Common myeloid progenitor, CD34-positive (primary cell): Measurements from ENCODE around the gene ZSCAN18. TPM values are rescaled to one million over a fixed set of nuclear protein-coding genes. Genes with fewer than 3 reads are reported as not detected.
"Not testable (repeated sequence)": the region's sequence is repeated elsewhere in the genome, so short reads cannot be mapped to it uniquely, and the experiment has no call there.

Experiments
- CTCF ChIA-PET: fragments of 350-600 bp; sonication (Branson Sonifier 250); formaldehyde crosslinking; loops from one replicate; lab custom pipeline; 2021; ENCODE audit warnings: antibody characterized with exemption; lab: Charles Lee
- POLR2A ChIA-PET: fragments of 350-600 bp; sonication (Branson Sonifier 250); formaldehyde crosslinking; loops from one replicate; lab custom pipeline; 2021; ENCODE audit warnings: antibody characterized with exemption; lab: Charles Lee
- DNase-seq, 3 donors: peaks; one replicate each; pipeline versions ENCODE4 v3.0.0 to v3.0.0-alpha.2; 2013
- H3K27ac ChIP-seq, 2 experiments: 1 replicate in 1 of 2; 2 replicates in 1 of 2; pipeline ENCODE4 v1.7.0; 2013; ENCODE audit warnings: inconsistent platforms in 2 of 2, low read length in 2 of 2, mild to moderate bottlenecking in 2 of 2, low read depth in 1 of 2, moderate library complexity in 1 of 2; ENCODE audit not compliant: severe bottlenecking in 2 of 2, insufficient read depth in 1 of 2, poor library complexity in 1 of 2
- H3K27me3 ChIP-seq, 5 experiments: replicated peaks in 2 of 5; 1 replicate in 3 of 5; 2 replicates in 2 of 5; pipeline versions ENCODE4 v1.6.1 to v1.7.0; 2013; ENCODE audit warnings: low read length in 4 of 5, mild to moderate bottlenecking in 2 of 5, moderate library complexity in 2 of 5, inconsistent platforms in 1 of 5; ENCODE audit not compliant: insufficient read depth in 5 of 5, control insufficient read depth in 4 of 5
- H3K36me3 ChIP-seq, 4 experiments: 1 replicate in 2 of 4; 2 replicates in 2 of 4; pipeline versions ENCODE4 v1.6.1 to v1.7.0; 2013; ENCODE audit warnings: low read length in 3 of 4, control low read depth in 1 of 4, mild to moderate bottlenecking in 1 of 4; ENCODE audit not compliant: control insufficient read depth in 4 of 4, insufficient read depth in 4 of 4
- H3K4me1 ChIP-seq, 4 experiments: 1 replicate in 3 of 4; 2 replicates in 1 of 4; pipeline versions ENCODE4 v1.6.1 to v1.7.1; 2013; ENCODE audit warnings: low read length in 3 of 4, mild to moderate bottlenecking in 3 of 4, control low read depth in 1 of 4, inconsistent platforms in 1 of 4, moderate library complexity in 1 of 4; ENCODE audit not compliant: control insufficient read depth in 4 of 4, insufficient read depth in 4 of 4; ENCODE audit errors: control extremely low read depth in 1 of 4
- H3K4me3 ChIP-seq, 7 experiments: 1 replicate in 4 of 7; 2 replicates in 3 of 7; pipeline versions ENCODE4 v1.5.1 to v1.7.0; 2013; ENCODE audit warnings: mild to moderate bottlenecking in 7 of 7, low read length in 6 of 7, moderate library complexity in 6 of 7, inconsistent platforms in 2 of 7, low read depth in 2 of 7, control low read depth in 1 of 7; ENCODE audit not compliant: insufficient read depth in 4 of 7, control insufficient read depth in 1 of 7; ENCODE audit errors: extremely low read depth in 1 of 7
- H3K9me3 ChIP-seq, 5 experiments: 1 replicate in 4 of 5; 2 replicates in 1 of 5; pipeline versions ENCODE4 v1.6.1 to v1.7.1; 2013; ENCODE audit warnings: low read length in 4 of 5, mild to moderate bottlenecking in 2 of 5, inconsistent platforms in 1 of 5, low read depth in 1 of 5, moderate library complexity in 1 of 5; ENCODE audit not compliant: control insufficient read depth in 4 of 5, insufficient read depth in 2 of 5; ENCODE audit errors: control extremely low read depth in 1 of 5
- WGBS: methylation state at CpG from one replicate; pipeline ENCODE4 v1.1.5; 2013; ENCODE audit not compliant: insufficient coverage; 5-methylcytosine and 5-hydroxymethylcytosine counted together
- polyA plus RNA-seq: library from polyadenylated mRNA; unstranded; fragments of 120-200 nt; gene quantifications from one replicate; pipeline ENCODE4 v1.2.1, GENCODE V29; 2013

The ZSCAN18 gene, protein sequence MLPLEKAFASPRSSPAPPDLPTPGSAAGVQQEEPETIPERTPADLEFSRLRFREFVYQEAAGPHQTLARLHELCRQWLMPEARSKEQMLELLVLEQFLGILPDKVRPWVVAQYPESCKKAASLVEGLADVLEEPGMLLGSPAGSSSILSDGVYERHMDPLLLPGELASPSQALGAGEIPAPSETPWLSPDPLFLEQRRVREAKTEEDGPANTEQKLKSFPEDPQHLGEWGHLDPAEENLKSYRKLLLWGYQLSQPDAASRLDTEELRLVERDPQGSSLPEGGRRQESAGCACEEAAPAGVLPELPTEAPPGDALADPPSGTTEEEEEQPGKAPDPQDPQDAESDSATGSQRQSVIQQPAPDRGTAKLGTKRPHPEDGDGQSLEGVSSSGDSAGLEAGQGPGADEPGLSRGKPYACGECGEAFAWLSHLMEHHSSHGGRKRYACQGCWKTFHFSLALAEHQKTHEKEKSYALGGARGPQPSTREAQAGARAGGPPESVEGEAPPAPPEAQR
- 86.2 TPM for polyA plus RNA-seq

DNA sequence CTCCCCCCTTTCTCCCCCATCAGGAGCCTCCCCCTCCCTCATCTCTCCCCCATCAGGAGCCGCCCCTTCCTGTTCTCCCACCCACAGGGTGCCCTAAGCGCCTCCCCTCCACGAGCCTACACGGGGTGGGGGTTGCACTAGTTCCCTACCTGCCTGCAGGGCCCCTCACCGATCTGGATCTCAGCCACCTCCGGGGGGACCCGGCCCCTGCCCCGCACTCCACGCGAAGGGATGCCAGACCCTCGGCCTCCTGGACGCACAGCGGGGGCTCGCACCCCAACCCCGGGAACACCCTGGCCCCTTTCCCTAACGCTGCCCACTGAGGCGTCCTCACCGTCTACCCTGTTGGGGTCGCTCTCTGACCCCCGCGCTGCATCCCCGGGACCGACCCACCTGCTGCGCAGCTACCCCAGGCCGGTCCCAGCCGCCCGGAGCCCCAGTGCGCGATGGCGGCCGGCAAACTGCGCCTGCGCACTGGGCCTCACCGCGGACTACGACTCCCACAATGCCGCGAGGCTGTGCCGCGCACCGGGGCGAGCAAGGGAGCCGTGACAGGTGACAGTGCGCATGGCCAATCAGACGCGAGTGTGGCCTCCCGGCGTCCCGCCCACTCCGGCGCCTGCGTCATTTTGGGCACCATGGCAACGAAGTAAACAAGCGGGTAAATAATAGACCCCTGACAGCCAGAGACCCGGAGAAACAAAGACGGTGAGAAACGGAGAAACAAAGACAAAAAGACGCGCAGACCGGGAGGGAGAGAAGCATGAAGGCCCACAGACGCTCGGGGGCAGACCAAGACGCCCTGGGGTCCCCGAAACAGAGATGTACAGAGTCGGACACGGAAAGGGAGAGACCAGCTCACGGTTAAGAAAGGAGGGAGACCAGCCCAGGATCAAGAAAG is at the start of gene ZSCAN18:
Gene ZSCAN18, minus strand, starts transcription at position 451 of the 901 bp plus-strand sequence. CDS start 7,964 bp downstream, outside the sequence.
- Histone ChIP-seq H3K4me1 (peaks cover 2 to 19% (median 8%) of the 10 kb centered on the region in 4 experiments), H3K9me3 (peaks cover 3 to 62% (median 50%) of the 10 kb centered on the region in 5 experiments), H3K36me3 (peaks cover 0 to 31% (median 5%) of the 10 kb centered on the region in 4 experiments), H3K27me3 (no peaks in the 10 kb centered on the region), H3K27ac (peak within 1 kb of the TSS; percentile 100), H3K4me3 (peak within 1 kb of the TSS; percentile 72 to 92 (median 80))
- WGBS = under 1% methylated on average over 59 of the region's 67 CpGs
- CTCF ChIA-PET = interaction anchor here (0.9 to 1.5 kb wide), 4 partner anchors 11 to 92 kb away, joined by 3 read pairs; no protein-coding TSS in a partner anchor
- peak; percentile 98 to 99 (median 99) for DNase-seq
- POLR2A ChIA-PET = interaction anchor here (0.7 to 1.3 kb wide), 2 partner anchors 39 to 61 kb away, joined by 3 to 7 read pairs; partner anchors contain the start of gene ZNF135

DNA sequence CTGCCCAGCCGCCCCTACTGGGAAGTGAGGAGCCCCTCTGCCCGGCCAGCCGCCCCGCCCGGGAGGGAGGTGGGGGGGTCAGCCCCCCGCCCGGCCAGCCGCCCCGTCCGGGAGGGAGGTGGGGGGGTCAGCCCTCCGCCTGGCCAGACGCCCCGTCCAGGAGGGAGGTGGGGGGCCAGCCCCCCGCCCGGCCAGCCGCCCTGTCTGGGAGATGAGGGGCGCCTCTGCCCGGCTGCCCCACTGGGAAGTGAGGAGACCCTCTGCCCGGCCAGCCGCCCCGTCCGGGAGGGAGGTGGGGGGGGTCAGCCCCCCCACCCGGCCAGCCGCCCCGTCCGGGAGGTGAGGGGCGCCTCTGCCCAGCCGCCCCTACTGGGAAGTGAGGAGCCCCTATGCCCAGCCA is 49.4 kb upstream of the ZSCAN18 start:
- H3K27me3 ChIP-seq, CTCF ChIA-PET, DNase-seq, H3K4me3 ChIP-seq, H3K27ac ChIP-seq, POLR2A ChIA-PET: not testable (repeated sequence)
- Histone ChIP-seq H3K36me3 (peaks cover 4 to 12% (median 7%) of the 10 kb centered on the region in 4 experiments), H3K9me3 (peaks cover 2 to 30% (median 28%) of the 10 kb centered on the region in 5 experiments), H3K4me1 (peaks cover 0 to 11% (median 5%) of the 10 kb centered on the region in 4 experiments)
- no CpG with 5 or more reads among the region's 28 CpGs for WGBS

DNA sequence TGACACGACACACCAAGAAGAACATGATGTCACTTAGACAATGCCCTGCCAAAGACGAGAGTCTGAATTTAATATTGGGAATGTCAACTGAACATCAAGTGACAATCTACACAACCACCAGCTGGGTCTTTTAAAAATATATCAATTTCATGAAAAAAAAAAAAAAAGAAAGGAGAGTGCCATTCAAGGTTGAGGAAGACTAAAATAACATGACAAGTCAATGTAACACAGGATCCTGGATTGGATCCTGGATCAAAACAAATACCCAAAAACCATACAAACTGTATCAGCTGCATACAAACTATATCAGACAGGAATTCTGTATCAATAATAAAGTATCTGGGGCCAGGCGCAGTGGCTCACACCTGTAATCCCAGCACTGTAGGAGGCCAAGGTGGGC is 47.8 kb upstream of the ZSCAN18 start:
- Histone ChIP-seq H3K27me3 (no peaks in the 10 kb centered on the region), H3K9me3 (peaks cover 2 to 44% (median 30%) of the 10 kb centered on the region in 5 experiments), H3K27ac (no peak overlapping the region), H3K36me3 (peaks cover 10 to 26% (median 17%) of the 10 kb centered on the region in 4 experiments), H3K4me3 (peak overlapping the region in 1 of 7 experiments; percentile 24), H3K4me1 (peaks cover 0 to 7% (median 4%) of the 10 kb centered on the region in 4 experiments)
- DNase-seq = no peak
- POLR2A ChIA-PET = interaction anchor here (0.7 kb wide), 1 partner anchor 12 kb away, joined by 4 read pairs; no protein-coding TSS in a partner anchor
- CTCF ChIA-PET = no interaction called here
- WGBS = 86% methylated on average over 1 of the region's 3 CpGs

DNA sequence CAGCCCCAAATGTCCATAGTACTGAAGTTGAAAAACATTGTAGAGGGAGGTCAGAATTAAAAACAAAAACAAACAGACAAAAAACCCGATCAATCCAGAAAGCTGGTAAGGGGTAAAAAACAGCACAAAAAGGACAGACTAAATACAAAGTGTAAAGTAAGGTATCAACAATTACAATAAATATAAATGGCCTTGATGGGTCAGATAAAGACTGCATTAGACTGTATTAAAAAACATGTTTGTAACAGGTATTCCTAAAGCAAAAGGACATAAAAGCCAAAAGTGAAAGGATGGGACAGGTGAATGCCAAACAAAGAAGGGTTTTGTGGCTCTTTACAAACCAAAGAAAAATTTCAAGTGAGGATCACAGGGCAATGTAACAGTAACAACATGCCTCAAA is 36.2 kb upstream of the ZSCAN18 start:
- no peak overlapping the region for H3K27ac ChIP-seq
- peaks cover 24 to 92% (median 47%) of the 10 kb centered on the region in 4 experiments for H3K36me3 ChIP-seq
- H3K4me3 ChIP-seq = no peak overlapping the region
- peaks cover 15 to 90% (median 68%) of the 10 kb centered on the region in 5 experiments for H3K9me3 ChIP-seq
- no peak for DNase-seq
- CTCF ChIA-PET = no interaction called here
- H3K4me1 ChIP-seq = no peaks in the 10 kb centered on the region
- no CpG with 5 or more reads among the region's 1 CpG for WGBS
- POLR2A ChIA-PET = interaction anchor here (0.5 kb wide), 1 partner anchor 12 kb away, joined by 4 read pairs; no protein-coding TSS in a partner anchor
- no peaks in the 10 kb centered on the region for H3K27me3 ChIP-seq

DNA sequence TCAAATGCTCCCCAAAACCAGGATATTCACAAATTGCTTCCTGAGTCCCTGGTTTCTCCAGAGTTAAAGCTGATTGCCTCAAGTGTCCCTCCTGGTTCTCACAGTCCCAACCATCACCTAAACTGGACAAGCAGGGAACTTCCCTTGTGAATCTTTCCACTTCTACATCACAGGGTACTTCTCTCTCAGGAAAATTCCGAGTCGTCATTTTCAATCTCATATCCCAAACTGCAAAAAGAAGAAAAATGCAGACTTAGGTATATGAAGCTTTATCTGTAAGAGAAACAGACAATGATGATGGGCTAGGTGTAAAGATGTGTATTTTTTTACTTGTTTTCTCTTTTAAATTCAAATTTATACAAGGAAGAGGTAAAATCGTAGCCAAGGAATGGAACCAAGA is 31.3 kb upstream of the ZSCAN18 start:
- POLR2A ChIA-PET = no interaction called here
- H3K36me3 ChIP-seq = peaks cover 25 to 70% (median 46%) of the 10 kb centered on the region in 4 experiments
- no peak overlapping the region for H3K27ac ChIP-seq
- CTCF ChIA-PET = no interaction called here
- H3K9me3 ChIP-seq = peaks cover 7 to 93% (median 83%) of the 10 kb centered on the region in 5 experiments
- WGBS = 100% methylated on average over 1 of the region's 3 CpGs
- no peaks in the 10 kb centered on the region for H3K27me3 ChIP-seq
- H3K4me3 ChIP-seq = no peak overlapping the region
- no peak for DNase-seq
- no peaks in the 10 kb centered on the region for H3K4me1 ChIP-seq

DNA sequence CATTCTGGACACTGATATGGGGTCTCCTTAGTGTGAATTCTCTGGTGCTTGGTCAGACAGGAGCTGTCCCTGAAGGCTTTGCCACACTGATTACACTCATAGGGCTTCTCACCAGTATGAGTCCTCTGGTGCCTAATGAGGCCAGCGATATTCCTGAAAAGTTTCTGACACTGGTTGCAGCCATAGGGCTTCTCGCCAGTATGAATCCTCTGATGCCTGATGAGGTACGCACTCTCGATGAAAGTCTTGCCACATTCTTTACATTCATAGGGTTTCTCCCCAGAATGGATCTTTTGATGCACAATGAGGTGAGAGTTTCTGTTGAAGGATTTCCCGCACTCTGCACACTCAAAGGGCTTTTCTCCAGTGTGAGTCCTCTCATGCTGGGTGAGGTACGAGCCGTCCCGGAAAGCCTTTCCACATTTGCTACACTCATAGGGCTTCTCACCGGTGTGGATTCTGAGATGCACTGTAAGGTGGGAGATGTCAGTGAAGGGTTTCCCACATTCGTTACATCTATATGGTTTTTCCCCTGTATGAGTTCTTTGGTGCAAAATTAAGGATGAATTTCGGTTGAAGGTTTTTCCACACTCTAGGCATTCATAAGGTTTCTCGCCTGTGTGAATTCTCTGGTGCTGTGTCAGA is 30.1 kb upstream of the ZSCAN18 start:
- Histone ChIP-seq H3K27ac (no peak overlapping the region), H3K4me3 (peak overlapping the region in 1 of 7 experiments; percentile 19), H3K36me3 (peaks cover 22 to 59% (median 36%) of the 10 kb centered on the region in 4 experiments), H3K27me3 (no peaks in the 10 kb centered on the region), H3K9me3 (peaks cover 7 to 92% (median 84%) of the 10 kb centered on the region in 5 experiments), H3K4me1 (no peaks in the 10 kb centered on the region)
- POLR2A ChIA-PET = no interaction called here
- 100% methylated on average over 5 of the region's 12 CpGs for WGBS
- CTCF ChIA-PET = no interaction called here
- DNase-seq = no peak
